ENCODE results near the gene GOLGA1.

- no peak for TF ChIP-seq ARHGAP35 (IDR thresholded peaks at IDR 0.05; ENCODE audit: partially characterized antibody)
- TF ChIP-seq POLR2H (tag; IDR thresholded peaks at IDR 0.05; ENCODE audit: low read depth), result no peak
- no peak for TF ChIP-seq KLF6 (CRISPR knock-in tag; IDR thresholded peaks at IDR 0.05; ENCODE audit: borderline replicate concordance)
- no peak for TF ChIP-seq MXI1 (IDR thresholded peaks at IDR 0.05; ENCODE audit: low read depth, low read length)
Observed at GRCh38 chr9:124980431-124980830, 39.5 kb upstream of the GOLGA1 start.
